ENCODE results near the gene TEN1. TPM values are rescaled to one million over a fixed set of nuclear protein-coding genes. Genes with fewer than 3 reads are reported as not detected.

The TEN1 gene
- total and polyA plus RNA-seq, 2 of the 13 experiments (the other 11 are each of a cell fraction or from before 2014, with no cell fraction given): 18.0 to 21.3 TPM

- TF ChIP-seq THRA (CRISPR knock-in tag; IDR thresholded peaks at IDR 0.05; ENCODE audit: borderline replicate concordance) (peak; percentile 68; the same call in 1 of the 2 replicates), YEATS2 (CRISPR knock-in tag; IDR thresholded peaks at IDR 0.05; ENCODE audit: borderline replicate concordance) (peak; percentile 92), ZBTB26 (CRISPR knock-in tag; IDR thresholded peaks at IDR 0.05; ENCODE audit: borderline replicate concordance) (peak; percentile 91), FOXP4 (CRISPR knock-in tag; IDR thresholded peaks at IDR 0.05) (peak; percentile 73), ZNF3 (CRISPR knock-in tag; IDR thresholded peaks at IDR 0.05) (no peak), ZNF710 (CRISPR knock-in tag; IDR thresholded peaks at IDR 0.05; ENCODE audit: borderline replicate concordance) (peak; percentile 97), ZNF205 (CRISPR knock-in tag; IDR thresholded peaks at IDR 0.05) (peak; percentile 82; the same call in 1 of the 2 replicates), MTF1 (CRISPR knock-in tag; IDR thresholded peaks at IDR 0.05) (peak; percentile 71), FOXM1 (CRISPR knock-in tag; IDR thresholded peaks at IDR 0.05) (peak; percentile 80; the same call in 1 of the 2 replicates), ZNF574 (CRISPR knock-in tag; IDR thresholded peaks at IDR 0.05) (peak; percentile 95), ESRRA (CRISPR knock-in tag; IDR thresholded peaks at IDR 0.05; ENCODE audit: low read depth) (peak; percentile 62; the same call in 1 of the 2 replicates), IKZF1 (IDR thresholded peaks at IDR 0.05) (no peak), RFX5 (IDR thresholded peaks at IDR 0.05; ENCODE audit: low read depth, low read length) (no peak; the same call in 1 of the 2 replicates), ZNF629 (CRISPR knock-in tag; conservative IDR thresholded peaks at IDR 0.05) (no peak), CBX2 (IDR thresholded peaks at IDR 0.05; ENCODE audit: low read depth, low read length) (no peak), CBX2 (CRISPR knock-in tag; IDR thresholded peaks at IDR 0.05; ENCODE audit: low read depth) (no peak), ARID2 (CRISPR knock-in tag; IDR thresholded peaks at IDR 0.05; ENCODE audit: borderline replicate concordance) (no peak), HMG20A (CRISPR knock-in tag; IDR thresholded peaks at IDR 0.05; ENCODE audit: borderline replicate concordance) (no peak), ZBTB34 (CRISPR knock-in tag; IDR thresholded peaks at IDR 0.05) (no peak; the same call in 1 of the 2 replicates)
Measured at GRCh38 chr17:75940727-75941441, 38.2 kb upstream of the TEN1 start, which contains the start of gene FBF1 (continued).

Data from HepG2 (cell line).